ENCODE results near the gene HDAC2.

GRCh38 chr6:114020196-114020595, 49.2 kb upstream of the HDAC2 start:
- TF ChIP-seq CTCF (IDR thresholded peaks at IDR 0.05 in 8 of 11, conservative IDR thresholded peaks at IDR 0.05 in 3 of 11): no peak
- TF ChIP-seq POLR2A (IDR thresholded peaks at IDR 0.05): no peak

Data from spleen (tissue), 7 donors.